ENCODE data around the gene NRG3. TPM values are rescaled to one million over a fixed set of nuclear protein-coding genes. Genes with fewer than 3 reads are reported as not detected.

The NRG3 gene
- total RNA-seq, 1 experiment from 2014 or later = 0.62 TPM

GRCh38 chr10:82252081-82252480 lies 377.1 kb downstream of the NRG3 start:
- DNase-seq = no peak
- Histone ChIP-seq H3K4me3 (ENCODE audit: insufficient read depth, low read depth, low read length) (no peak overlapping the region), H3K27me3 (ENCODE audit: control insufficient read depth, insufficient read depth, low read length) (no peaks in the 10 kb centered on the region), H3K36me3 (replicated peaks; ENCODE audit: control insufficient read depth, insufficient read depth, low read length) (no peaks in the 10 kb centered on the region)

DNA sequence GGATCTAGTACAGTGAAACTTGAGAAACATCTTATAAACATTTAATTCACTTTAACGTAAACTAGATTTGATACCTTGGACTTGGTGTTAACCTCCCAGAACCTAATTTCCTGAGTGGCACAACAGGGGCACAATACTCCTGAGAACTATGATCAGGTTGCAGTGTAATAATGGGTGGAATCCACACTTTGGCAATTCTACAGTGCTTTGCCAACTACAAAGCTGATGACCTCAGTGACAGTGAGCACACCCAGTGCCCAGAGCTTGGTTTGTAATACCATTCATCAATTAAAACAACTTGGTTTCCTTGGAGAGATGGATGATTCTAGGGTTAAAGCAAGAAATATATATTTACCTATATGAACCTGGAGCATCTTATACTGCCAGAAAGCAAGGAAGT lies 379.2 kb downstream of the NRG3 start:
- no peak for DNase-seq
- no peak overlapping the region for H3K4me3 ChIP-seq (ENCODE audit: insufficient read depth, low read depth, low read length)
- H3K36me3 ChIP-seq (replicated peaks; ENCODE audit: control insufficient read depth, insufficient read depth, low read length) = no peaks in the 10 kb centered on the region
- no peaks in the 10 kb centered on the region for H3K27me3 ChIP-seq (ENCODE audit: control insufficient read depth, insufficient read depth, low read length)

- no peak for DNase-seq
- Histone ChIP-seq H3K36me3 (replicated peaks; ENCODE audit: control insufficient read depth, insufficient read depth, low read length) (no peaks in the 10 kb centered on the region), H3K4me3 (ENCODE audit: insufficient read depth, low read depth, low read length) (no peak overlapping the region), H3K27me3 (ENCODE audit: control insufficient read depth, insufficient read depth, low read length) (no peaks in the 10 kb centered on the region)
Observed at GRCh38 chr10:82256275-82256674, 381.3 kb downstream of the NRG3 start.

GRCh38 chr10:82266438-82266837 lies 391.4 kb downstream of the NRG3 start:
- DNase-seq = no peak
- no peak overlapping the region for H3K4me3 ChIP-seq (ENCODE audit: insufficient read depth, low read depth, low read length)

GRCh38 chr10:82267014-82267413 lies 392.0 kb downstream of the NRG3 start:
- DNase-seq = no peak

More at GRCh38 chr10:82266438-82266837, 391.4 kb downstream of the NRG3 start:
- Histone ChIP-seq H3K27me3 (ENCODE audit: control insufficient read depth, insufficient read depth, low read length) (no peaks in the 10 kb centered on the region), H3K36me3 (replicated peaks; ENCODE audit: control insufficient read depth, insufficient read depth, low read length) (no peaks in the 10 kb centered on the region)

GRCh38 chr10:82267465-82267864 lies 392.5 kb downstream of the NRG3 start:
- no peak for DNase-seq
- H3K27me3 ChIP-seq (ENCODE audit: control insufficient read depth, insufficient read depth, low read length) = no peaks in the 10 kb centered on the region
- H3K36me3 ChIP-seq (replicated peaks; ENCODE audit: control insufficient read depth, insufficient read depth, low read length) = no peaks in the 10 kb centered on the region
- H3K4me3 ChIP-seq (ENCODE audit: insufficient read depth, low read depth, low read length) = no peak overlapping the region

More at GRCh38 chr10:82267014-82267413, 392.0 kb downstream of the NRG3 start:
- Histone ChIP-seq H3K36me3 (replicated peaks; ENCODE audit: control insufficient read depth, insufficient read depth, low read length) (no peaks in the 10 kb centered on the region), H3K27me3 (ENCODE audit: control insufficient read depth, insufficient read depth, low read length) (no peaks in the 10 kb centered on the region), H3K4me3 (ENCODE audit: insufficient read depth, low read depth, low read length) (no peak overlapping the region)

DNA sequence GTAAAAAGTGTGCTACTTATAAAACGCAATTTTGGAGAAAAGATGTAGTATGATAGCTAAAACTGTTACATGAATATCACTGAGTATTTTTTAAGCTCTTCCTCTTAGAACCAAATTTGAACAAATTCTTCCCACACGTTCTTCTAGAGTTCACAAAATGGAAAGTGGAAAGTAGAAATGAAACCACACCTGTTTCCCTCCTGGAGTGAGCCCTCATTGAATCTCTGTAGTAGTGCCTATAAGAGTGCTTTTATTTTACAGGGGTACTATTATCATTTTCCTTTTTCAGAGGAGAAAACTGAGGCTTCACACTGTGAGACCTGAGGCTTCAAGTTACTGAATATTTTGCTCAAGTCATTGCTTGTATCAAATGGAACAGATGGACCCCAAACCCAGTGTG lies 393.0 kb downstream of the NRG3 start:
- no peaks in the 10 kb centered on the region for H3K36me3 ChIP-seq (replicated peaks; ENCODE audit: control insufficient read depth, insufficient read depth, low read length)
- DNase-seq = no peak
- no peaks in the 10 kb centered on the region for H3K27me3 ChIP-seq (ENCODE audit: control insufficient read depth, insufficient read depth, low read length)
- H3K4me3 ChIP-seq (ENCODE audit: insufficient read depth, low read depth, low read length) = no peak overlapping the region

- DNase-seq = no peak
- H3K4me3 ChIP-seq (ENCODE audit: insufficient read depth, low read depth, low read length) = no peak overlapping the region
- H3K27me3 ChIP-seq (ENCODE audit: control insufficient read depth, insufficient read depth, low read length) = no peaks in the 10 kb centered on the region
- H3K36me3 ChIP-seq (replicated peaks; ENCODE audit: control insufficient read depth, insufficient read depth, low read length) = no peaks in the 10 kb centered on the region
Observed at GRCh38 chr10:82277591-82277990, 402.6 kb downstream of the NRG3 start.

DNA sequence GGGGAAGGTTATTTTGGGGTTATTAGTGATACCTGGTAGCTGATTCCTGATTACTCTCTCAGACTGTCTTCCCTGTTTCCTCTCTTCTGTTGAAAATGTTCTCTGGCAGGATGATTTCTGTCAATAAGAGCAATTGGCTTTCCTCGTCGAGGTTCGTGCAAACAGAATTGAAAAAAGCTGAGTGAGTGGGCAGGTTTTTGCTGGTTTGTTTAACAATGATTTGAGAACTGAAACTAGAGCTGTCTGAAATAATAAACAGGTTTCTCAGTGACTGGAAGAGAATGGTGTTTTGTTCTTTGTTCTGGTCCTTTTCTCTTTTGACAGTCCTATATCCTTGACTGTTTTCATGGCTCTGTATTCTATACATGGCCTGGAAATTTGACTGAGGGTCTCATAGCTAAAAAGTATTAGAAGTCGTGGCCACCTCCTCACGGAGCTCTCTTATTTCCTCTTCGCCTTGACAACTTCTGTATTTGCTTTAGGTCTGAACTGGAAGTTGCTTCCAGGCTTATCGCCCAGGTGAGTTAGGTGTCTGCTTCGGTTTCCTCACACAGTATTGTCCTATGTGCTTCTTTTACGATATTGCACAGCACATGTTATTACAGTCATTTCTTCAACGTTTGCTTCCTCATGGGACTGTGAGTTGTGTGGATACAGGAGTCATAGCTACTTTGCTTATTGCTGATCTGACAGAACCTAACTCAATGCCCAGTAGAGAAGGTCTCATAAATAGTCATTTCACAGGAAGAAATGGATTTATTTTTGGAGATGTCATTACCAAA lies 403.6 kb downstream of the NRG3 start:
- no peak for DNase-seq
- Histone ChIP-seq H3K4me3 (ENCODE audit: insufficient read depth, low read depth, low read length) (no peak overlapping the region), H3K36me3 (replicated peaks; ENCODE audit: control insufficient read depth, insufficient read depth, low read length) (no peaks in the 10 kb centered on the region), H3K27me3 (ENCODE audit: control insufficient read depth, insufficient read depth, low read length) (no peaks in the 10 kb centered on the region)

DNA sequence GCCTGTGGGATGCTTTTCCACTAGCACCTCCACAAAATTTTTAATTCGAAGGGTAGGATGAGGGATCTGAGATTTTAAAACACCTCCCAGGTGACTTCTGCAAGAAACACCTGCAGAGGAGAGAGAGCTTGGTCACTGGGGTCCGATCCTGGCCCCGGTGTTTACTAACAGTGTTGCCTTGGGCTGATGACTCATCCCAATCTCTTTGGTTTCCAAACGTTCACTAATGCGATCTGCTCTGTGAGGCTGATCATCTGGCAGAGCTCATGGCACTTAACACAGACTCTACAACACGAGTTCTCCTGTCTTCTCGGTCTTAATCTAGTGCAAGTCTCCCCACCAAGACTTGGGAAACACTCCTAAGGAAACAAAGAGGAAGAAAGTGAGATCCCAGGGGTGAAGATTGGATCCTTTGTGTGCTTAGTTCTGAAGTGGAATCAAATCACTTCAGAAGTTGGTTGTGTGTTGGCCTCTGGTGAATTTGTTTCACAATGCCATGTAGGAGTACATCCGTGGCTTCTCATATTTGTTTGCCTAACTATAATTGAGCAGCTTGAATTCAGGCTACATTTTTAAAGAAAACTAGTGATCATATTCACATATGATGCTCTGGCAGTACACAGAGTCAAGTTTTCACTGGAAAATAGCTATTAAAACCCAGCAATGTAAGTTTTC lies 407.9 kb downstream of the NRG3 start:
- Histone ChIP-seq H3K27me3 (ENCODE audit: control insufficient read depth, insufficient read depth, low read length) (no peaks in the 10 kb centered on the region), H3K36me3 (replicated peaks; ENCODE audit: control insufficient read depth, insufficient read depth, low read length) (no peaks in the 10 kb centered on the region), H3K4me3 (ENCODE audit: insufficient read depth, low read depth, low read length) (no peak overlapping the region)
- no peak for DNase-seq

DNA sequence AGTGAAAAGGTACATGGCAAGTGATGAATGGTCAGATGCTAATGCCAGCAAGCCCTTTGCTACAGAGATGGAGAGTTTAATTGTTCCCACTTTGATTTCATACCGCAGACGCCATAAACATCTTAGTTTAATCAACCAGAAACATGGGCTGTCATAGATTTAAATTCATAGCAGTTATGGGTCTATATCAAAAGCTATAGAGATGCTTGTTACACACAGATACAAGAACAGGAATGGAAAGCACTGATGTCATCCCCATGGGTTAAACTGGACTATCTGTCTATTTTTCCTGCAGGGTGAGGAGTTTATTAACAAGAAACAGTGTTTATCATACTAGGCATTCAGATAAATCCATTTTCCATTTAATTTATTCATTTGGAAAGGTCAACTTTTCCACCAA lies 409.2 kb downstream of the NRG3 start:
- Histone ChIP-seq H3K4me3 (ENCODE audit: insufficient read depth, low read depth, low read length) (no peak overlapping the region), H3K27me3 (ENCODE audit: control insufficient read depth, insufficient read depth, low read length) (no peaks in the 10 kb centered on the region), H3K36me3 (replicated peaks; ENCODE audit: control insufficient read depth, insufficient read depth, low read length) (no peaks in the 10 kb centered on the region)
- no peak for DNase-seq

GRCh38 chr10:82288461-82288881 lies 413.5 kb downstream of the NRG3 start:
- Histone ChIP-seq H3K27me3 (ENCODE audit: control insufficient read depth, insufficient read depth, low read length) (no peaks in the 10 kb centered on the region), H3K4me3 (ENCODE audit: insufficient read depth, low read depth, low read length) (no peak overlapping the region), H3K36me3 (replicated peaks; ENCODE audit: control insufficient read depth, insufficient read depth, low read length) (no peaks in the 10 kb centered on the region)
- no peak for DNase-seq

- no peaks in the 10 kb centered on the region for H3K27me3 ChIP-seq (ENCODE audit: control insufficient read depth, insufficient read depth, low read length)
- no peak for DNase-seq
- H3K4me3 ChIP-seq (ENCODE audit: insufficient read depth, low read depth, low read length) = no peak overlapping the region
Observed at GRCh38 chr10:82289945-82290344, 415.0 kb downstream of the NRG3 start.

DNA sequence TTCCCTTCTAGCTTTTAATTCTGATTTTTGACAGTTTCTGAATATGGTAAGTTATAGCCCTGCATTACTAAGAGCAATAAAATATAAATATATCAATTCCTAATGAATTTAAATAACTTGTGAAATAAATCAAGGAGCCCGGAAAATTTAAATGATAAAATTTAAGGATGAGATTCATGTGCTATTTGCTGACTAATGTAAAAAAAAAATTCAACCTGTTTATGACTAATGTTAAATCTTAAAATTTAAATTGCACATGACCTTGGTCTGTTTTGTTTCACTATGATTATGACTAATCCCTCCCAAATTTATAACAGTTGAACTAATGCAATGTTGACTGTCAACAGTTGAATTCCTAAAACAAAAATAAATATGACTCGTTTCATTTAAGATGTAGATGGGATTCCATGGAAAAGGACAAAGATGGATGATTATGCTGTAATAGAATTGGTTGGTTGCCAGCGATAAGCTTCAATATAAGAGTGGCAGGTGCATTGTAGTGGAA lies 419.9 kb downstream of the NRG3 start:
- Histone ChIP-seq H3K4me3 (ENCODE audit: insufficient read depth, low read depth, low read length) (no peak overlapping the region), H3K27me3 (ENCODE audit: control insufficient read depth, insufficient read depth, low read length) (no peaks in the 10 kb centered on the region), H3K36me3 (replicated peaks; ENCODE audit: control insufficient read depth, insufficient read depth, low read length) (no peaks in the 10 kb centered on the region)
- no peak for DNase-seq

More at GRCh38 chr10:82289945-82290344, 415.0 kb downstream of the NRG3 start:
- H3K36me3 ChIP-seq (replicated peaks; ENCODE audit: control insufficient read depth, insufficient read depth, low read length) = no peaks in the 10 kb centered on the region

DNA sequence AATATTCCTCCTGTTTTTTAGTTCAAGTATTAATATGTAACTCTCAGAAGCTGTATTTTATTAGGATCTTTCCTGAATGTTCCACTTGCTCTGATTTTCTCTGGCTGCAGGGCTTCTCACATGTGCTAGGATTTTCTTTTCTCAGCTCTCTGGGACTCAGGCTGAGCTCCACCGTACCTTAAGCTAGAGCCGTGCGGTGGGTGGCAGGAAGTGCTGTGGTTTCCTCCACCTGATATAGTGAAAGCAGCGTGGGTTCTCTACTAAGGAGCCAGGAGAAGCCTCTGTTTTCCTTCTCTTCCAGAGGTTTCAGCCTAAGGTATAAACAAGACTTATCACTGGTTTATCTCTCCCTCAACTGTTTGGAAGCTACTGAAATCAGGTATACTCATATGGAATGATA lies 433.6 kb downstream of the NRG3 start:
- DNase-seq = no peak
- Histone ChIP-seq H3K4me3 (ENCODE audit: insufficient read depth, low read depth, low read length) (no peak overlapping the region), H3K27me3 (ENCODE audit: control insufficient read depth, insufficient read depth, low read length) (no peaks in the 10 kb centered on the region), H3K36me3 (replicated peaks; ENCODE audit: control insufficient read depth, insufficient read depth, low read length) (no peaks in the 10 kb centered on the region)

All from H7 (cell line).